HG03457 (cell line): ENCODE data around the gene HAAO.

Experiments used
- ATAC-seq: cut with Tn5 transposase; IDR thresholded peaks from one replicate; pipeline ENCODE4 v1.9.1; 2021; ENCODE audit warnings: moderate number of reproducible peaks; ENCODE audit not compliant: unreplicated experiment

Gene HAAO

DNA sequence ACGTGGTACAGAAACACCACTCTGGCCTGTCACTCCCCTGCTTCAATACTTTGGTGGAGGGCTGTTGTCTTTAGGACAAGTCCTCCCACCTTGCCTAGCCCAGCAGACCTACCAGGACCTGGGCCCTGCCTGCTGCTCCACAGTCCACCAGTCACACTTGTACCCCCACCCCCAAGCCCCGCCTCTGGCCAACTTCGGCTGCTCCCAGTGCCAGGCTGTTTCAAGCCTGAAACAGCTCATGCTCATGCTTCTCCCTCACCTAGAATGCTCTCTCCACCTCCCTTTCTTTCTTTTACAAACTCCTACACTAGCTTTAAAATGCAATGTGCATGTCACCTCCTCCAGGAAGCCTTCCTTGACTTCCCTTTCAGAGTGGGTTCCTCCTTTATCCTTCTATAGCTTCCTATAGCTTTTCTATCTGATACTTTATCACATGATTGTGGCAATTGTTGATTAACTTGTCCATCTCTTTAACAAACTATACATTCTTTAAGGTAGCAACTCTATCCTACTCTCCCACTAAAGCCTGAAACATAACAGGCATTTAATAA lies 23.6 kb downstream of the HAAO start:
- ATAC-seq: no peak

DNA sequence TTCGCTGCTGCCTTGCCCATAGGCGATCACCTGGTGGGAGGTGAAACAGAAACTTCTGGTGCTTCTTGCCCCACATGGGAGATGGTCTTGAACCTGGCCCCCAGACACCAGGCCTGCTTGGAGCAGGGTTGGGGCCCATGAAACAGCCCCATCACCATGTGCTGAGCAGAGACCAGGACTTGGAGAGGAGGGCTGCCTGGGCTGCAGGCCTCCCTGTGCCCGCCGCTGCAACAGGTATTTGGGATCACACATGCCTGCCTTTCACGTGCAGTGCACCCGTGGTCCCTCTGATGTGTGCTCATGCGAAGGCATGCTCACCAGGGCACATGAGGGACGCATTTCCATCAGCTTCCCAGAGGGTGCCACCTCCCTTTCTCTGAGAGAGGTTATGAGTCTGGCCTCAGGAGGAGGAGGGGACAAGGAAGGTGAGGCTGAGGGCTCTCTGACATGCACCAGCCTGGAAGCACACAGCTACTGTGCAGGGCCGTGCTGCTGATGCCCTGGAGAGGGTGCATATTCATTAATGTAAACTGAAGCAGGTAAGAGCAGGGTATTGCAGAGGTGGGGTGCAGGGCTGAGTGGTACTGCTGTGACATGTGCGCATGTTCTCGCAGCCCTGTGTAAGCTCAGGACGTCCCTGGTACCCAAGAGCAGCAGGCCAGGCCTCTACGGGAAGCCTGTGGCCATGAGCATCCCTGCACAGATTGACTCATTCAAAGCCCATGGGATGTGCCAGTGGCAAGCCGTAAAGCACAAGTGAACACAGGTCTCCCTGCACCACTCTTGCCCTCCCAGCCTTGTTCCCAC lies 24.3 kb downstream of the HAAO start:
- no peak for ATAC-seq

DNA sequence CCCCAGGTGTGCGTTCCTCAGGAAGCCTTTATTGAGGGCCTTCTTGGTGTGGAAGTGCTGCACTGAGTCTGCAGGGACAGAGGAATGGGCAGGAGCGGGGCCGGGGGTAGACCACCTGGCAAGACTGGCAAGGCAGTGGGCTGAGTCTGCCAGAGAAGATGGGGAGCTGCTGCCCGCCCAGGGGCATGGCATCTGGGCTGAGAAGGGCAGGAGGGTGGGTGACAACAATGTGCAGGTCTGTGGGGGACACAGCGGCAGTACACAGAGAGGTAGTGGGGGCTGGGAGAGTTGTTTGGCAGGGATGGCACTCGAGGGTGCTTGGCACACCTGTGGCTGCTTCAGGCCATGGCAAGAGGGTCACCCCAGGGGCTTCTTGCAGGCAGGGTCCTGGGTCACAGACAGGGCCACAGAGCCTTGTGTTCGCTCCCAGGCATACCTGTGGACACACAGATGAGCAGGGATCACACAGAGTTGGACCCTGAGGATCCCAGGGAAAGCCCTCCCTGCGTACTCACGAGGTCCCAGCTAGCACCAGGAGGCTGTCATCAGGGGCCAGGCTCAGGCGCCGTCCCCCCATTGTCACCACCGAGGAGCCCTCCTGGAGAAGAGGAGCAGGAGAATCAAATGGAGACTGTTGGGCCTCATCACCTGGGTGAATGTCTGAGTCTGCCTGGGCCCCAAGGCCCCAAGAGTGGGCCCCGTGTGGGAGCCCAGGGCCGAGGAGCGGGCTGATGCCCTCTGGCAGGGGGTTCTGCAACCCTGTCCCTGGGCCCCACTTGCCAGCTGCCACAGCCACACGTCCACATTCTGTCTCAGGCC lies 25.1 kb downstream of the HAAO start:
- no peak for ATAC-seq

DNA sequence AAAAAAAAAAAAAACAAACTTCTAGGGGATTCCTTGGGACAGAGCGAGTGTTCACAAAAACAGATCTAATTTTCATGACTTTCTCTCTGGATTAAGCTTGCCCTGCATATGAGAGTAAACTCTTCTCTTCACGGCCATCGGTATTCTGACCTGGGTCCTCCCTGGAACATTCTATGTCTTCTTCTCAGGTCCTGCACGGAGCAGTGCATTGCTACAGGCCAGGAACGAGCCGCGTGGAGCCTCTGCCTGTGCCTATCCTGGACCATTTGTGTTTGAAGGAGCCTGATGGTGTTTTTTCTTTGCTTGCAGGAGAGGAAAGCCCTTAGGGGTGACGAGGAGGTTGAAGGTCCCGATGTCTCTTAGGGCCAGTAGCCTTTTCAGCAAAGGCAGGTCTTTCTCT lies 26.7 kb downstream of the HAAO start:
- ATAC-seq: no peak

DNA sequence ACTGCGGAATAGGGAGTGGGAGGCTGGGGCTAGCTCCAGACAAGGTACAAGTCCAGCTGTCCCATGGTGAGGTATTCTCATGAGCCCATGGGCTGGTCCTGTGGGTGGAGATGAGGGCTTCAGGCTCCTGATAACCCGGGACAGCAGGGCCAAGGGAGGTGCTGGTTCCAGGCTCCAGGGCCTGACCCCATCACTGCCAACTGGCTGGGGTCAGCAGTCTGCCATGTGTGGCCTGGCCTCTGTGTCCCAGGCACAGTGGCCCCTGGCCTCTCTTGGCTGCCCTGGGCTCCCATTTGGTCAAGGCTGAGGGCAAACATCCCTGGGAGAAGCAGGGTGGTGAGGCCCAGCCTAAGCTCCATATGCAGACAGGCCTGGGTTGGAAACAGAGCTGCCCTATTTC lies 27.5 kb downstream of the HAAO start:
- ATAC-seq: no peak

DNA sequence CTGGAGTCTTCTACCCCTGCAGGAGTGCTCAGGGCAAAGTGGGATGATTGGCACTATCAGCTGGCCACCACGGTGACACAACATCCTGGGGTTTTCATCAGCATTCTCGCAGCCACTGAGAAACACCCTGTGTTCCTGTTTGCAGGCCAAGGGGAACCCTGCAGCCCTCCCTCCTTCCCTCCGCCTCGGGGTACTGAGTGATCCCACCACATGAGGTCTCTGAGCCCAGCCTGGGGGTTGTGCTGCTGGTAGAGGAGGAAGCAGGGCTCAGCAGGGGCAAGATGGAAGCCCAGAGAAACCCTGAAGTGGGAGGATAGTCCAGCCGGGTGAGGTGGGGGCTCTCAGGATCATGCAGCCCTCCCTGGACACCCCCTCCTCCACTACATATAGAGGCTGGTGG lies 28.3 kb downstream of the HAAO start, which contains the start of gene OXER1:
OXER1 (minus strand) TSS at position 40 of the 400 bp plus-strand sequence. CDS start 73 bp downstream, outside the sequence.
- no peak for ATAC-seq

DNA sequence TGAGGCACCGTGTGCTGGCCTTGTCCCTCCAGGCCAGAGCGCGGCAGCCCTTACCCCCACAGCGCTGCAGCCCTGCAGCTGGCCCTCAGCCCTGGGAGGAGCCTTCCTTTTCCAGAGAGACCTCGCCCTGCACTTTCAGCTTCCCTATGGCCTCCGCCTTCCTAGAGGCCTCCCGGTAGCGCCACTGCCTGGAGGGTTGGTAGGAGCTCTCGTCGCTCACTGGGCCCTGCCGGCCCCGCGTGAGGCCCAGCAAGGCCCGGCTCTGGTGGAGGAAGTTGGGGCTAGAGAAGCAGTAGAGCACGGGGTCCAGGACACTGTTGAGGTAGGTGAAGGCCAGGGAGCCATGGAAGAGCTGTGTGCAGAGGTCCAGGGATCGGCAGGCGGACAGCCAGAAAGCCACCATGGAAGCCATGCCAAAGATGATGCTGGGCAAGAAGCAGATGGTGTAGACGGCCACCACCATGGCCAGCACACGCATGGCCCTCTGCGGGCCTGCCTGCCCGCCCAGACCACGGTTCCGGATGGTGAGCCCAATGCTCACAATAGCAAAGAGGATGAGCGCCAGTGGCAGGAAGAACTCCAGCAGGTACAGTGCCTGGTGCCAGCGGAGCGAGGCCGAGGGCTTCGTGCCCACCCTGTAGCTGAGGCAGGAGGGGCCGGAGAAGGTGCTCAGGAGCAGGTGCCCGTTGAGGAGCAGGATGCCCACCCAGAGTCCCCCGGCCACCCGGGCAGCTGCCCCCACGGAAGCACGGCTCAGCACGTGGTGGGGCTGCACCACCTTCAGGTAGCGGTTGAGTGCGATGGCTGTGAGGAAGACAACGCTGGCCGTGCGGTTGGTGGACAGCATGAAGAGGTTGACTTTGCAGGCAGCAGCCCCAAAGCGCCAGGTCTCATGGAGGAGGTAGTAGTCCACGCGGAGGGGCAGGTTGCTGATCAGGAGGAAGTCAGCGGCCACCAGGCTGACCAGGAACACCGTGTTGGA lies 29.3 kb downstream of the HAAO start:
- ATAC-seq: no peak

DNA sequence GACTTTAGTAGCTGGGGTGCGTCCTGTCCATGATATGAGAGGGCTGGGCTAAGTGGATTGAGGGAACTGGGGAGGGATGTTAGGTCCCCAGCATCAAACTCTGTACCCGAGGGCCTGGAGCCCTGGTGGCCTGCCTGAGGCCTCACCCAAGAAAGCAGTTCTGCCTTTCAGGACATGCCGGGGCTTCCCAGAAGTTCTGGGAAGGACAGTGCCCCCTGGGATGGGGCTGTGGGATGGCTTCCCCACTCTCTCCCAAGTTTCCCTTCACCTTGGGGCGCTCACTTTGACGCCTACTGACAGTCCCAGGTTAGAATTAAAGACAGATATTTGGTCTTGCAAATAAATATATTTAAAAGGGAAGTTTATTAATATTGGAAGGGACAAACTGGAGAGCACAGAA lies 30.2 kb downstream of the HAAO start:
- no peak for ATAC-seq

DNA sequence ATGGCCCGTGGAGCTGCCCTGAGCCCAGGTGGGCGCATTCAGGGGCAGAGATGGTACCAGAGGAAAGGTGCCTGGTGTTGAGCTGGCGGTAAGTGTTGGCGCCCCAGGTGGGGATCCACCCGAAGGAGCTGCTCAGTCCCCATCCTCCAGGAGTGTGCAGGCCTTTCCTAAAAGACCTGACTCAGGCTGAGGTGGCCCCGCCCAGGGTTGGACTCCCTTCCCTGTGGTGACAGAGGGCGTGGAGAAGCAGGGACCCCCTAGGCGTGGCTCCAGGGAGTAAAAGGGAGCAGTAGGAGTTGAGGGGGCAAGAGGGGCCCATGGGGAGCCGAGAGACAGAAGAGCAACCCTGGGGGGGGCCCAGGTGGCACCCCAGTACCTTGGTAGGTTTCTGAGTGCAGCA lies 30.8 kb downstream of the HAAO start:
- no peak for ATAC-seq

DNA sequence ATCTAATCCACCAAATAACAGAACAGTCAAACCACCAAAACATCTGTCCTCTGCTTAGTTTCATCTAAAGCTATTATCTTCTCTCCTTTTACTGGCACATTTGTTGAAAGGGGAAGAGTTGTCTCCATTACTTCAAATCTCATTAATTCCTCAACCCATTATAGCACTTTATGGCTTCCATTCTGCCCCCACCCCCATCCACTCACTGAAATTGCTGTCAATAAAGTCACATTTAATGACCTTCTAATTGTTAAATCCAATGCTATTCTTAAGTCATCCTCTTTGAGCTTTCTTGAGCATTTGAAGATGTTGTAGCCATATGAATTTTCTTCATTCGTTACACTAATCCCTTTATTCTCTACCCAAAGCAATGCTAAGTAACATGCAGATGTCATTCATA lies 33.6 kb downstream of the HAAO start:
- ATAC-seq: no peak

DNA sequence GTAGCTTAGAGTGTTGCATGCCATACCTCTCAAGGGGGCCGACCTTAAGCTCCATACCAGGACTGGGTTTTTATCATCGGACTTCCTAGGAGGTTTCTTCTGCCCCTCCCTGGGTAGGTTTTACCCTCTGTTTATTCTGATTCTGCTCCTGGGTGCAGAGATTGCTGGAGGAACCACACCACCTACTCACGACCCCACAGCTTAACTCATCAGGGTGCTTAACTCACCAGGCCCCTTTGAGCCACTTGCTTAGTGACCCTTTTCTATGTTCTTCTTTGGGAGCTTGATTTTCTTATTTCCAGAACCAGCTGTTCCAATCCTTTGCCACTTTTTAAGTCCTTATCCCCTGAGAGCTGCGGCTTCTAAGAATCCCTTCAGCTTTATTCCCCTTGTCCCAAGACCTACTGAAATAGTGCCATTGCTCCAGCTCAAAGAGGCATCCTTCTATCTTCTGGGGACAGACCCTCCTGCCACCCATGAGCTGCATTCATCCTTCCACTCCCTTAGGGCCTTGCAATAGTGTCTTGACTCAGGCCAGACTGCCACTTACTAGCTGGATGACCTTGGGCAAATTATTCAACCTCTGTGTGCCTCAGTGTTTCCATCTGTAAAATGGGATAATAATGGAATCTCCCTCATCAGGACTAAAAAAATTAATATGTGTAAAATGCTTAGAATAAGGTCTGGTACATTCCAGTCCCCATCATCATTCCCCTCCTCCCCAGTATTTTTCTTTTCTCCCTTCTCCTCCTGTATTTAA lies 34.2 kb downstream of the HAAO start:
- no peak for ATAC-seq

DNA sequence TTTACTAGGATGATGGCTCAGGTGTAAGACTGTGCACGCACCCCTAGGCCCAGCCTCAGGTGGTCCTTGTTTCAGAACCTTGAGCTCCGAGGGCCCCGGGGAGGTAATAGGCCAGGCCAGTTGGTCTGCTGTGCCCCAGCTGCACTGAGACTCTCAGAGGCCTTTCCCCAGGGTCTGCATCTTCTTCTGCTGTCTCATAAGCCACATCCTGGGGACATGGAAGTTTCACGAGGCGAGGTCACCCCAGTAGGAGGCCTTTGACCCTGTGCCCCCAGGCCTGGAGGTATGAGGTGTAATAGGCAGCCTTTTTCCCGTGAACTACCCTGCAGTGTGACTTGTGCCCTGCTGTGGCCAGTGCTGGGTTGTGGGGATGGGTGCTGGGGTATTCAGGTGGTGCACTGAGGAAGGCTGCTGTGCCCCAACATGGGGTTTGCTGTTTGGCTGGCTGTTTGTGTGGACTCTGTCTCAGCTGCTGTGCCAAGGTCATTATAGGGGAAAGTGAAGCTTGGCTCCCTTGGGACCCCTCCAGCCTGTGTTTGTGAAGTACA lies 35.3 kb downstream of the HAAO start:
- no peak for ATAC-seq

DNA sequence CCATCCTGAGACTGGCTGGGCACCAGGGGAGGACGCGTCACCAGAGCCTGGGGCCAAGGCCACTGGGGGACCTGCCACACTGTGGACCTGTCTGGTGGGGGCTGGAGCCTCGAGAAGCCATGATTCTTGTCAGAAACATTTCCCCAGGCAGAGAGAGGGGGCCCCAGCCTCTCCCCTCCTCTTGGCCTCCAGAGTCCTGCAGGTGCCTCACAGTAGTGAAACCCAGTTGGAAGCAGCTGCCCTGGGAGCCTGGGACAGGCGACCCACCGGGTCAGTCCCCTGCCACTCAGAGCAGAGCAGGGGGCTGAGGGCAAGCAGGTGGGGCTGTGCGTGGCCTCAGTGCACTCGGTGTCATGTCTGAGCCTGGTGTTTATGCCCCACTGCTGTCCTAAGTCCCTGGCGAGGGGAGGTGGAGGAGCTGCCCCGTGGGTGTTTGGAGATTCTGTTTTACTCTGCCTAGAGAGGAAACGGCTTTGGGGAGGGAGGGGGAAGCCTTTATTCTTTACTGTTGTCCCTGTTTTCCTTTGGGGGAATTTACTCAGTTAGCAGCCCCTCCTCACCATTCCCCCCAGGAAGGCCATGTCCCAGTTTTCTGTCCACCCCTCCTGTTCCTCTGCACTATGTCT lies 36.1 kb downstream of the HAAO start:
- no peak for ATAC-seq

DNA sequence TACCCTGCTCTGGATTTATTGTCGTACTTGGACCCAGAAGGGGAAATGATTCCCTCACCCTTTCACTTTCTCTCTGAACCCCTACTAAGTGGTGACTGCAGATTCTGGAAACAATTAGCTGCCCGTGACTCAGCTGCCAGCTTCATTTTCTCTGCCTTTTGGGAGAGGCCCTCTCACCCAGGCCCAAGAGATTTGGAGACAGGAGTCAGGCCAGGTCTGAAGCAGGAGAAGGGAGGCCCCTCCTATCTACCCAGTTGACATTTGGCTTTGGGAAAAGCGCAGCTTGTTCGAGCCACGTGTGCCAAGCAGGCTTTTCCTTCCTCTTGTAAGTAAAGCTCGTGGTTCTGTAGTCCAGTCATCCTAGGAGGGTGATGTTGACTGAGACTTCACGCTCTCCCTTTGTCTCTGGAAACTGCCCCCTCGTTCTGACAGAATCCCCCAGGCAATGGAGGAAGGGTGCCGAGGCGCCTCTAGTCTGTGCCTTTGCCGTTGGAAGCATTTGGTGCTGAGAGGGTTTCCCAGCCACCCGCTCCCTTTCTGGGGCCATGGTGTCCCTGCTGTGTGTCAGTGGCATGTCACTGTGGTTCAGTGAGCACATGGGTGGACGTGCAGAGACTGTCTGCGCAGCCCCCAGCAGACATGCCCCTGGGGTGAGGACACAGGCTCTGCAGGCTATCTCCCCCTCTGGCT lies 37.0 kb downstream of the HAAO start:
- ATAC-seq: no peak

DNA sequence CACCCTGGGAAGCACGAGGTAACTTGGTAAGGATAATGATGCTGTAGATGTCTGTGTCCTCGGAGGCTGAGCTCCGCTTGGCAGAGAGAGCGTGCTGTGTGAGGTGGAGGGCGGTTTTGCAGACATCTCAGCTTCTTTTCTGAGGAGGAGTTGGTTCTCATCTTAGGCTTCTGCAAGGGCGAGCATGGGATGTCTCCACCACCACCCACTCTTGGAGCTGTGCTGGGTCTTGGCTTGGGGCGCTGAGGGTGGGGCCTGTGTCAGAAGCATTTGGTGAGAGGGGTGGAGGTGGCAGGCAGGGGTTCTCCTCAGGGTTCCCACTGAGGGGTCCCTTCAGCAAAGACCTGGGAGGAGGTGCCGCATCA lies 37.6 kb downstream of the HAAO start:
- no peak for ATAC-seq

DNA sequence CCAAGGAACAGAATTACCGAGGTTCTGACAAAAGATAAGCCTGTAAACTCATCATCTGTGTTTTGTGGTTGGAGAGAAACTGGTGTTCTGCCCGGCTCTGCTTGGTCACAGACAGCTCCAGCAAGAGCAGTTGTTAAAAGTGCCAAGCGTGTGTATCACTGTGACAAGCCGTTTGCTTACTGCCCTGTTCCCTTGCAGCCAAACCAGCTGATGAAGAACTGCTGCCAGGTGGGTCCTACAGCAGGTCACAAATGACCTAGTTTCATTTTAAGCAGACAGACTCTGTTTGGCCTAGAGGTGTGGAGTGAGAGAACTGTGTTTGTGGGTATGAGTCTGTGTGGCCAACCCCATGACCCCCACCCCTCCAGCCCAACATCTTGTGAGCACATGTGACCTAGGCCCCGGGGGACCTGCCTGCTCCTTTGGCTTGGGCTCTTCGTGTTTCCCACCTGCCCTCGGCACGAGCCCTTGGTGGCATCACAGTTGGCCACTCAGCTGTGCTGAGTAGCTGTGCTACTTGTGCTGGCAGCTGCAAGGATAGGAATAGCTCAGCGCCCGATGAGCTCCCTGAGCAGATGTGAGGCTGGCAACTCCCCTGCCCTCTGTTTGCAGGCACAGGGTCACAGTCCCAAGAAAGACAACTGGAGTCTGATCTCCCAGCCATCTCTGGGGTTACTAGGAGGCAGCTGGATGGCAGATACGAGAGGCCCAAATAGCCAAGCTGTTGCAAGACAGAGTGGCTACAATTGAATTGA lies 38.2 kb downstream of the HAAO start:
- peak; percentile 46 for ATAC-seq

DNA sequence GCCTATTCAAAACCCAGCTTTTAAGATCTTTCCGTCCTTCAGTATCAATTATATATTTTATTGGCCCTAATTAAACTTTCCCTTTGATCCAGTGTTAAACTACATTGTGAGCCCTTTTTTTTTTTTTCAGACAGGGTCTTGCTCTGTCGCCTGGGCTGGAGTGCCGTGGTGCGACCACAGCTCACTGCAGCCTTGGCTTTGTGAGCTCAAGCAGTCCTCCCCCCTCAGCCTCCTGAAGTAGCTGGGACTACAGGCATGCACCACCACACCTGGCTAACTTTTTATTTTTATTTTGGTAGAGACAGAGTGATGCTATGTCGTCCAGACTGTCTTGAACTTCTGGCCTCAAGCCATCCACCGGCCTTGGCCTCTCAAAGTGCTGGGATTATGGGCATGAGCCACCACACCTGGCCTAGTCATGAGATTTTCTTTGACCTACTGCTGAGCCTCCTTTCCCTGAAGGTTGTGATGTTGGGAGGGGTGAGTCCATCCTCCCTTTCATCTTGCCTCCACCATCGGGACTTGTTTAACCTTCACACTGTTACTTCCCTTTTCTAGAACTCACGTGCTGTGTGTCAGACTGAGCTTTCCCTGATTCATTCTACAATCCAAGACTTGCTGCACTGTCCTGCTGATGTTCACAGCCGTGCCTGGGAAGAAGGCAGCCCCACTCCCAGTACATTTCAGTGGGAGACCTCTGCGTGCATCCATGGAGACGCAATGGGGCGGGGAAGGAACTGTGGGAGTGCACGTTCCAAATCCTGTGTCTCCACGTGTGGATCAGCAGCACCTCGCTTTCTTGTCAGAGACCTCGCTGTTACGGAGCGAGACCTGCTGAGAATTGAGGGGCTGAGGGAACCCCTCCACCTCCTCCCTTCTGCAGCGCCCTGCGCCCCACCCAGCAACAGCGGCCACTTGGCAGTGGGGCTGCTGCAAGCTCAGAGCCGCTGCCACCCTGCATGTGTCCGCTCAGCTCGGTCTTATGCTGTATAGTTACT lies 39.3 kb downstream of the HAAO start:
- no peak for ATAC-seq
